ENCODE data around the gene ASCC3.
"Not testable (repeated sequence)": the region's sequence is repeated elsewhere in the genome, so short reads cannot be mapped to it uniquely, and the experiment has no call there.

Gene ASCC3

GRCh38 chr6:100881707-100882040, 545 bp upstream of the ASCC3 start:
- peak; percentile 1 to 25 (median 22) for DNase-seq

GRCh38 chr6:100880149-100880852, 828 bp downstream of the ASCC3 start:
- peak; percentile 11 to 47 (median 28) for DNase-seq

- DNase-seq = no peak
Observed at GRCh38 chr6:100879317-100879716, 1.8 kb downstream of the ASCC3 start.

- DNase-seq = no peak
Observed at GRCh38 chr6:100877851-100878250, 3.3 kb downstream of the ASCC3 start.

- no peak for DNase-seq
Observed at GRCh38 chr6:100876251-100876650, 4.9 kb downstream of the ASCC3 start.

GRCh38 chr6:100865525-100865924, 15.6 kb downstream of the ASCC3 start:
- DNase-seq = no peak

- no peak for DNase-seq
Observed at GRCh38 chr6:100862063-100862462, 19.1 kb downstream of the ASCC3 start.

- no peak for DNase-seq
Observed at GRCh38 chr6:100856146-100856545, 25.0 kb downstream of the ASCC3 start.

- no peak for DNase-seq
Observed at GRCh38 chr6:100851819-100852218, 29.3 kb downstream of the ASCC3 start.

- DNase-seq = no peak
Observed at GRCh38 chr6:100850174-100850573, 31.0 kb downstream of the ASCC3 start.

GRCh38 chr6:100846276-100846675, 34.9 kb downstream of the ASCC3 start:
- DNase-seq = no peak

GRCh38 chr6:100845676-100846075, 35.5 kb downstream of the ASCC3 start:
- DNase-seq = no peak

GRCh38 chr6:100839419-100839818, 41.7 kb downstream of the ASCC3 start:
- no peak for DNase-seq

GRCh38 chr6:100838011-100838410, 43.1 kb downstream of the ASCC3 start:
- no peak for DNase-seq

GRCh38 chr6:100833972-100834574, 47.1 kb downstream of the ASCC3 start:
- no peak for DNase-seq

- DNase-seq = not testable (repeated sequence)
Observed at GRCh38 chr6:100829077-100829595, 52.0 kb downstream of the ASCC3 start.

GRCh38 chr6:100823041-100823440, 58.1 kb downstream of the ASCC3 start:
- DNase-seq = no peak

- DNase-seq = no peak
Observed at GRCh38 chr6:100818066-100818465, 63.1 kb downstream of the ASCC3 start.

GRCh38 chr6:100810015-100810414, 71.1 kb downstream of the ASCC3 start:
- no peak for DNase-seq

GRCh38 chr6:100809346-100809745, 71.8 kb downstream of the ASCC3 start:
- DNase-seq = no peak

GRCh38 chr6:100808638-100809275, 72.4 kb downstream of the ASCC3 start:
- DNase-seq = no peak

GRCh38 chr6:100806296-100806695, 74.8 kb downstream of the ASCC3 start:
- DNase-seq = peak in 3 of 4 experiments; percentile 1 to 72 (median 60)

- DNase-seq = peak in 1 of 4 experiments; percentile 14
Observed at GRCh38 chr6:100803264-100804045, 77.7 kb downstream of the ASCC3 start.
